ENCODE data around the gene NDOR1.

The NDOR1 gene

DNA sequence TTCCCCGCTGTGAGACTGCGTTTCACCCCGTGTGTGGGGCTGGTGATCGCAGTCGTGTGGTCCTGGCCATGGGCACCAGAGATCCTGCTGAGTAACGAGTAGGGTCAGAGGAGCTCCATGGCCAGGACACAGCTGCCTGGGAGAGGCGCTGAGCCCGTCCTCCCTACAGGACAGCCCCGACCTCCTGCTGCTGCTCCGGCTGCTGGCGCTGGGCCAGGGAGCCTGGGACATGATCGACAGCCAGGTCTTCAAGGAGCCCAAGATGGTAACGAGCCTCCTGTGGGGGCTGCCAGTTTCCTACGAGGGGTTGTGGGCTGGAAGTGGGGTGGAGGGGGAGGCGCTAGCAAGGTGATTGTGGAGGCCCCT lies 60.6 kb downstream of the NDOR1 start:
- DNase-seq, result no peak

Measured in 8988T (cell line).